Measurements from ENCODE around the gene ACER1.

GRCh38 chr19:6270076-6270745, 63.2 kb downstream of the ACER1 start:
- no peak for TF ChIP-seq TAF1 (IDR thresholded peaks at IDR 0.05; ENCODE audit: borderline replicate concordance, insufficient read depth, low read length)
- TF ChIP-seq, protein P1, sequence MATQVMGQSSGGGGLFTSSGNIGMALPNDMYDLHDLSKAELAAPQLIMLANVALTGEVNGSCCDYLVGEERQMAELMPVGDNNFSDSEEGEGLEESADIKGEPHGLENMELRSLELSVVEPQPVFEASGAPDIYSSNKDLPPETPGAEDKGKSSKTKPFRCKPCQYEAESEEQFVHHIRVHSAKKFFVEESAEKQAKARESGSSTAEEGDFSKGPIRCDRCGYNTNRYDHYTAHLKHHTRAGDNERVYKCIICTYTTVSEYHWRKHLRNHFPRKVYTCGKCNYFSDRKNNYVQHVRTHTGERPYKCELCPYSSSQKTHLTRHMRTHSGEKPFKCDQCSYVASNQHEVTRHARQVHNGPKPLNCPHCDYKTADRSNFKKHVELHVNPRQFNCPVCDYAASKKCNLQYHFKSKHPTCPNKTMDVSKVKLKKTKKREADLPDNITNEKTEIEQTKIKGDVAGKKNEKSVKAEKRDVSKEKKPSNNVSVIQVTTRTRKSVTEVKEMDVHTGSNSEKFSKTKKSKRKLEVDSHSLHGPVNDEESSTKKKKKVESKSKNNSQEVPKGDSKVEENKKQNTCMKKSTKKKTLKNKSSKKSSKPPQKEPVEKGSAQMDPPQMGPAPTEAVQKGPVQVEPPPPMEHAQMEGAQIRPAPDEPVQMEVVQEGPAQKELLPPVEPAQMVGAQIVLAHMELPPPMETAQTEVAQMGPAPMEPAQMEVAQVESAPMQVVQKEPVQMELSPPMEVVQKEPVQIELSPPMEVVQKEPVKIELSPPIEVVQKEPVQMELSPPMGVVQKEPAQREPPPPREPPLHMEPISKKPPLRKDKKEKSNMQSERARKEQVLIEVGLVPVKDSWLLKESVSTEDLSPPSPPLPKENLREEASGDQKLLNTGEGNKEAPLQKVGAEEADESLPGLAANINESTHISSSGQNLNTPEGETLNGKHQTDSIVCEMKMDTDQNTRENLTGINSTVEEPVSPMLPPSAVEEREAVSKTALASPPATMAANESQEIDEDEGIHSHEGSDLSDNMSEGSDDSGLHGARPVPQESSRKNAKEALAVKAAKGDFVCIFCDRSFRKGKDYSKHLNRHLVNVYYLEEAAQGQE (IDR thresholded peaks at IDR 0.05; ENCODE audit: insufficient read depth in 1 of 2, low read depth in 2 of 2, low read length in 2 of 2): no peak
- no peak for TF ChIP-seq POLR2AphosphoS5 (IDR thresholded peaks at IDR 0.05; ENCODE audit: low read depth, low read length)
